Left lung (tissue), 10 donors: ENCODE results near the gene ATAD3B. TPM values are rescaled to one million over a fixed set of nuclear protein-coding genes. Genes with fewer than 3 reads are reported as not detected.
"Not testable (repeated sequence)": the region's sequence is repeated elsewhere in the genome, so short reads cannot be mapped to it uniquely, and the experiment has no call there.

Experiments
- ATAC-seq: fragments of 200-7000 bp; cut with Tn5 transposase; one replicate; pipeline ENCODE4 v1.9.1; 2020; ENCODE audit warnings: moderate library complexity
- DNase-seq, 4 donors: peaks; one replicate each; pipeline ENCODE4 v3.0.0-alpha.2; 2013 to 2020
- H3K27ac ChIP-seq, 2 donors: fragments of 200-600 bp; sonication (generic) in 1 of 2; one replicate each; pipeline versions ENCODE4 v1.5.0 to v1.8.0; 2020 to 2021
- H3K27me3 ChIP-seq, 2 donors: fragments of 200-600 bp; sonication (generic) in 1 of 2; one replicate each; pipeline versions ENCODE4 v1.5.0 to v1.8.0; 2020 to 2021
- H3K36me3 ChIP-seq, 2 donors: fragments of 200-600 bp; sonication (generic) in 1 of 2; one replicate each; pipeline versions ENCODE4 v1.5.0 to v1.8.0; 2020 to 2021
- H3K4me1 ChIP-seq, 2 donors: fragments of 200-600 bp; one replicate each; pipeline ENCODE4 v1.8.0; 2021
- H3K4me3 ChIP-seq, 2 donors: fragments of 200-600 bp; sonication (generic) in 1 of 2; one replicate each; pipeline versions ENCODE4 v1.5.0 to v1.8.0; 2020 to 2021; ENCODE audit warnings: mild to moderate bottlenecking in 1 of 2
- H3K9me3 ChIP-seq, 2 donors: fragments of 200-600 bp; sonication (generic) in 1 of 2; one replicate each; pipeline versions ENCODE4 v1.5.0 to v1.8.0; 2020 to 2021
- CTCF ChIP-seq, 2 donors: fragments of 200-600 bp; sonication (generic) in 1 of 2; IDR thresholded peaks; one replicate each; pipeline versions ENCODE4 v1.5.0 to v1.8.0; 2021; ENCODE audit warnings: antibody characterized with exemption in 2 of 2
- intact Hi-C, 2 donors: fragments of 100-400 bp; cut with DNase I; formaldehyde crosslinking; loops; one replicate each; pipeline versions ENCODE4 v1.11.2 to v1.14.2; 2022
- polyA plus RNA-seq, 6 donors: library from polyadenylated mRNA; unstranded; fragments of 120-200 nt; gene quantifications; one replicate each; pipeline ENCODE4 v1.2.1, GENCODE V29; 2013; ENCODE audit not compliant: insufficient read length in 6 of 6
- total RNA-seq, 2 donors: library from RNA; stranded (reverse); fragmentation: NEBNext Ultra II Directional; extraction: Animal tissue kit (Norgen Biotek cat#: 25700); gene quantifications; one replicate each; pipeline ENCODE4 v1.2.1, GENCODE V29; 2021
- donor health status: DM: no; HTN: yes; CAD: no.
- donor health status: DM: no; HTN: no; CAD: no.

The ATAD3B gene
- total and polyA plus RNA-seq, 8 donors = 14.5 to 30.7 (median 18.9) TPM

GRCh38 chr1:1489861-1490260, 18.3 kb downstream of the ATAD3B start:
- ATAC-seq (no peak), DNase-seq (no peak)
- peaks cover 0 to 99% of the 10 kb centered on the region in 2 donors for H3K36me3 ChIP-seq
- H3K9me3 ChIP-seq = peaks cover 0 to 20% of the 10 kb centered on the region in 2 donors
- intact Hi-C loops = no loop called here
- H3K4me1 ChIP-seq = no peaks in the 10 kb centered on the region
- TF ChIP-seq CTCF (IDR thresholded peaks at IDR 0.05) = no peak
- H3K27me3 ChIP-seq = no peaks in the 10 kb centered on the region
- no peak overlapping the region for H3K27ac ChIP-seq
- H3K4me3 ChIP-seq = no peak overlapping the region

DNA sequence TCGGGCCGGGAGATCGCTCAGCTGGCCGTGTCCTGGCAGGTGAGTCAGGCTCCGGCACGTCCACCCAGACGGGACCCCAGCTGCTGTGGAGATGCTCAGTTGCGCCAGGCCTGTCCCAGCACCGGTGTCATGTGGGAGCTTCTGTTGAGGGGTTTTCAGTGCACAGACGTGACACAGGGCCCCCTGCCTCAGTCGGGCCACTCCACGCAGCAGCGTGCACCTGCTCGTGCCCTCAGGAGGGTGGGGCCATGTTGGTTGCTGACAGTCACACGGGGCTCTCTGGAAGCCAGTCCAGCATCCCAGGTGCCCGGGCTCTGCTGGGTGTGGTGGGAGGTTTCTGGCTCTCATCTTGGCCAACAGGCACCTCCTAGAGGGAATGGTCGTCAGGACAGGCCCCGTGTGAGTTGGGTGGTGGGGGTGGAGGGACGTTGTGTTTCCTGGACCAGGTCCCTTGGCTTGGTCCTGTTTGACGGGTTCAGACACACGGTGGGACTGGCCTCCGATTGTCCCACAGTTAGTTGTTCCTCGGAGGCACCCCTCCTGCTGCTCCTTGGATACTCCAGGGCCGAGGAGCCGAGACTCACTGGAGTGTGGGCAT, 19.2 kb downstream of the ATAD3B start:
- DNase-seq = no peak
- Histone ChIP-seq H3K9me3 (peaks cover 0 to 20% of the 10 kb centered on the region in 2 donors), H3K36me3 (peaks cover 0 to 99% of the 10 kb centered on the region in 2 donors), H3K4me3 (no peak overlapping the region), H3K27ac (no peak overlapping the region), H3K27me3 (no peaks in the 10 kb centered on the region), H3K4me1 (no peaks in the 10 kb centered on the region)
- intact Hi-C loops = no loop called here
- no peak for TF ChIP-seq CTCF (IDR thresholded peaks at IDR 0.05)
- no peak for ATAC-seq

- no peak overlapping the region for H3K4me3 ChIP-seq
- peaks cover 0 to 20% of the 10 kb centered on the region in 2 donors for H3K9me3 ChIP-seq
- no peak overlapping the region for H3K27ac ChIP-seq
- DNase-seq = no peak
- no peak for TF ChIP-seq CTCF (IDR thresholded peaks at IDR 0.05)
- no peaks in the 10 kb centered on the region for H3K27me3 ChIP-seq
- H3K36me3 ChIP-seq = peaks cover 0 to 97% of the 10 kb centered on the region in 2 donors
- intact Hi-C loops = no loop called here
- ATAC-seq = no peak
- no peaks in the 10 kb centered on the region for H3K4me1 ChIP-seq
Measured at GRCh38 chr1:1491601-1492000, 20.0 kb downstream of the ATAD3B start.

- Histone ChIP-seq H3K9me3 (peaks cover 0 to 20% of the 10 kb centered on the region in 2 donors), H3K36me3 (peaks cover 0 to 70% of the 10 kb centered on the region in 2 donors)
- DNase-seq, H3K27me3 ChIP-seq, H3K4me3 ChIP-seq, intact Hi-C loops, H3K27ac ChIP-seq, H3K4me1 ChIP-seq, ATAC-seq: not testable (repeated sequence)
Measured at GRCh38 chr1:1494311-1494710, 22.7 kb downstream of the ATAD3B start.

- Histone ChIP-seq H3K36me3 (peaks cover 0 to 58% of the 10 kb centered on the region in 2 donors), H3K9me3 (peaks cover 0 to 20% of the 10 kb centered on the region in 2 donors)
- H3K27me3 ChIP-seq, H3K4me3 ChIP-seq, H3K27ac ChIP-seq, ATAC-seq, H3K4me1 ChIP-seq, DNase-seq, intact Hi-C loops: not testable (repeated sequence)
Measured at GRCh38 chr1:1495461-1495975, 24.0 kb downstream of the ATAD3B start.

DNA sequence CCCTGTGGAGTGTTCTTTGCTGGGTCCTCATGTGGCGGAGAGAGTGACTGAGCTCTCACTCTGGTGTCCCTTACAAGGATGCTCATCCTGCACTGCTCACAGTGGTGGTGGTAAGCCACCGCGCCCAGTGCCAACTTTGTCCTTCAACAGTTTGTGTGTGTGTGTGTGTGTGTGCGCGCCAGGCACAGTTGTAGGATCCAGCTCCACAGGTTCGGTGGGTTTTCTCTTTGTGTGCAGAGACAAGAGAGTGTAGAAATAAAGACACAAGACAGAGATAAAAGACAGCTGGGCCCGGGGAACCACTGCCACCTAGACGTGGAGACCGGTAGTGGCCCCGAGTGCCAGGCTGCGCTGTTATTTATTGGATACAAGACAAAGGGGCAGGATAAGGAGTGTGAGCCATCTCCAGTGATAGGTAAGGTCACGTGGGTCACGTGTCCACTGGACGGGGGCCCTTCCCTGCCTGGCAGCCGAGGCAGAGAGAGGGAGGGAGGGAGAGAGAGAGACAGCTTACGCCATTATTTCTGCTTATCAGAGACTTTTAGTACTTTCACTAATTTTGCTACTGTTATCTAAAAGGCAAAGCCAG, 33.3 kb downstream of the ATAD3B start:
- Histone ChIP-seq H3K27ac (peak overlapping the region; percentile 75 to 79), H3K4me1 (peaks cover 0 to 18% of the 10 kb centered on the region in 2 donors), H3K4me3 (peak overlapping the region in 1 of 2 donors; percentile 13)
- peak in 3 of 4 donors; percentile 34 to 78 (median 58) for DNase-seq
- H3K27me3 ChIP-seq, intact Hi-C loops, H3K36me3 ChIP-seq, H3K9me3 ChIP-seq: not testable (repeated sequence)
- TF ChIP-seq CTCF (IDR thresholded peaks at IDR 0.05) = peak; percentile 63 to 67
- ATAC-seq = peak; percentile 52
